ENCODE data around the gene KANSL1.

KANSL1 gene

DNA sequence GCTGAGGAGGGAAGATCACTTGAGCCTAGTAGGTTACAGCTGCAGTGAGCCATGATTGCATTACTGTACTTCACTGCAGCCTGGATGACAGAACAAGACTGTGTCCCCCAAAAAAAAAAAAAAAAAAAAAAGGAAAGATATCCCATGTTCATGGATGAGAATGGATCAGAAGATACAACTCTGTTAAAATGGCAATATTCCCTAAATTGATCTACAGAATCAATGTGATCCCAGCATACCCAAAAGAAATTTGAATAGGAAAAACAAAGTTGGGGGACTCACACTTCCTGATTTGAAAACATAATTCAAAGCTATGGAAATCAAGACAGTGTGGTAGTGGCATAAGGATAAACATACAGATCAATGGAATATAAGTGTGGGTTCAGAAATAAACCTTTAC, 12.7 kb upstream of the KANSL1 start:
- TF ChIP-seq, protein P1, sequence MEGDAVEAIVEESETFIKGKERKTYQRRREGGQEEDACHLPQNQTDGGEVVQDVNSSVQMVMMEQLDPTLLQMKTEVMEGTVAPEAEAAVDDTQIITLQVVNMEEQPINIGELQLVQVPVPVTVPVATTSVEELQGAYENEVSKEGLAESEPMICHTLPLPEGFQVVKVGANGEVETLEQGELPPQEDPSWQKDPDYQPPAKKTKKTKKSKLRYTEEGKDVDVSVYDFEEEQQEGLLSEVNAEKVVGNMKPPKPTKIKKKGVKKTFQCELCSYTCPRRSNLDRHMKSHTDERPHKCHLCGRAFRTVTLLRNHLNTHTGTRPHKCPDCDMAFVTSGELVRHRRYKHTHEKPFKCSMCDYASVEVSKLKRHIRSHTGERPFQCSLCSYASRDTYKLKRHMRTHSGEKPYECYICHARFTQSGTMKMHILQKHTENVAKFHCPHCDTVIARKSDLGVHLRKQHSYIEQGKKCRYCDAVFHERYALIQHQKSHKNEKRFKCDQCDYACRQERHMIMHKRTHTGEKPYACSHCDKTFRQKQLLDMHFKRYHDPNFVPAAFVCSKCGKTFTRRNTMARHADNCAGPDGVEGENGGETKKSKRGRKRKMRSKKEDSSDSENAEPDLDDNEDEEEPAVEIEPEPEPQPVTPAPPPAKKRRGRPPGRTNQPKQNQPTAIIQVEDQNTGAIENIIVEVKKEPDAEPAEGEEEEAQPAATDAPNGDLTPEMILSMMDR (conservative IDR thresholded peaks at IDR 0.05; ENCODE audit: low read depth, low read length): no peak
- no peak overlapping the region for H3K4me3 ChIP-seq (ENCODE audit: low read depth, low read length)
- no peak for DNase-seq (ENCODE audit: low read depth)

GRCh38 chr17:46202424-46202823, 9.2 kb upstream of the KANSL1 start:
- TF ChIP-seq, protein P1 (conservative IDR thresholded peaks at IDR 0.05; ENCODE audit: low read depth, low read length): no peak
- no peak for DNase-seq (ENCODE audit: low read depth)
- no peak overlapping the region for H3K4me3 ChIP-seq (ENCODE audit: low read depth, low read length)

DNA sequence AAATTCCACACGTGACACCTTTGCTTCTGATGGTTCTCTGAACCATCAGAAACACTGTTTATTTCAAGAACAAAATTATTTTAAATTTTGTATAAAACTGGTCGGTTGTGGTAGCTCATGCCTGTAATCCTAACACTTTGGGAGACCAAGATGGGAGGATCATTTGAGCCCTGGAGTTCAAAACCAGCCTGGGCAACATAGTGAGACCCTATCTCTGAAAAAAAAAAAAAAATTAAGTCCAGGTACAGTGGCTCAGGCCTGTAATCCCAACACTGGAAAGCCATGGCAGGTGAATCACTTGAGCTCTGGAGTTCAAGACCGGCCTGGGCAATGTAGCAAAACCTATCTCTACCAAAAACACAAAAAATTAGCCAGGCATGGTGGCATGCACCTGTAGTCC, 8.3 kb upstream of the KANSL1 start:
- TF ChIP-seq, protein P1 (conservative IDR thresholded peaks at IDR 0.05; ENCODE audit: low read depth, low read length): no peak
- no peak overlapping the region for H3K4me3 ChIP-seq (ENCODE audit: low read depth, low read length)
- DNase-seq (ENCODE audit: low read depth): no peak

GRCh38 chr17:46200197-46200596, 7.0 kb upstream of the KANSL1 start:
- DNase-seq (ENCODE audit: low read depth): no peak
- TF ChIP-seq, protein P1 (conservative IDR thresholded peaks at IDR 0.05; ENCODE audit: low read depth, low read length): no peak
- no peak overlapping the region for H3K4me3 ChIP-seq (ENCODE audit: low read depth, low read length)

DNA sequence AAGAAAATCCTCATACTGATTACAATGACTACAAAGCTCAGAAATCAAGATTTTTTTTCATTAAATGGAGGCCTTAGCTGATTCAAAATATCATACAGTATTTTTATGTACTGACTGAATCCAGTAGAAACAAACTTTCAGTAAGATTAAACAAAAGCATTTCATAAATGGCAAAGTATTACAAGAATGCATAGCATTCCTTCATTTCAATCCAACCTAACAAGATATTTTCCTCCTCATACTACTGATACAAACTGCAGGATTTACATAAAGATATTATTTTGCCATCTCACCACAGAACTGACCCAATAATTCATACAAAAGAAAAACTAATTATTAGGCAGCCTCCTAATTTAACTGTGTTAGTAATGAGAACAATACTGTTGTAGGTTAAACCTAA, 6.2 kb upstream of the KANSL1 start:
- TF ChIP-seq, protein P1 (conservative IDR thresholded peaks at IDR 0.05; ENCODE audit: low read depth, low read length): no peak
- H3K4me3 ChIP-seq (ENCODE audit: low read depth, low read length): no peak overlapping the region
- DNase-seq (ENCODE audit: low read depth): peak; percentile 50

DNA sequence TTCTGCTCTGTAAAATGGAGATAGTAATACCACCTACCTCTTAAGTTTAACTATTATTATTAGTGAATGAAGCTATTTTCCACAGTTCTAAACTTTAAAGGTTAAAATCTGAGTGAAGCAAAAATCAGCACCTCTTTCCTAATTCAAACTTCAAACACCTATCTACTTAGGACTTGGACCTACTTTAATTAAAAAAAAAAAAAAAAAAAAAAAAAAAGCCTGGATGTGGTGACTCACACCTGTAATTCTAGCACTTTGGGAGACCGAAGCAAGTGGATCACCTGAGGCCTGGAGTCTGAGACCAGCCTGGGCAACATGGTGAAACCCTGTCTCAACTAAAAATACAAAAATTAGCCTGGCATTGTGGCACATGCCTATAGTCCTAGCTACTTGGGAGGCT, 5.0 kb upstream of the KANSL1 start:
- H3K4me3 ChIP-seq (ENCODE audit: low read depth, low read length): no peak overlapping the region
- TF ChIP-seq, protein P1 (conservative IDR thresholded peaks at IDR 0.05; ENCODE audit: low read depth, low read length): no peak
- no peak for DNase-seq (ENCODE audit: low read depth)

GRCh38 chr17:46197530-46197929, 4.3 kb upstream of the KANSL1 start:
- TF ChIP-seq, protein P1 (conservative IDR thresholded peaks at IDR 0.05; ENCODE audit: low read depth, low read length): no peak
- no peak for DNase-seq (ENCODE audit: low read depth)

More at GRCh38 chr17:46197530-46197929, 4.3 kb upstream of the KANSL1 start:
- H3K4me3 ChIP-seq (ENCODE audit: low read depth, low read length): no peak overlapping the region
